SU-DHL-6 (cell line): ENCODE results near the gene CHIT1.

ENCODE experiments used
- H2AFZ ChIP-seq: fragments of 200-600 bp; sonication (generic); 2 replicates; pipeline ENCODE4 v1.6.1; 2014; ENCODE audit warnings: low read depth, mild to moderate bottlenecking, moderate library complexity, mixed read lengths, antibody characterized with exemption, low read length; ENCODE audit not compliant: severe bottlenecking
- H3F3A ChIP-seq: fragments of 200-600 bp; shearing (Covaris generic); 2 replicates; pipeline ENCODE4 v1.6.0; 2016; ENCODE audit warnings: antibody characterized with exemption, mild to moderate bottlenecking; ENCODE audit not compliant: insufficient read depth
- H3K27ac ChIP-seq: fragments of 200-600 bp; sonication (generic); 2 replicates; pipeline ENCODE4 v1.5.1; 2016; ENCODE audit warnings: low read depth, mild to moderate bottlenecking, low read length, moderate library complexity, mixed read lengths
- H3K27me3 ChIP-seq: fragments of 200-600 bp; sonication (generic), shearing (Covaris generic); 2 replicates; pipeline ENCODE4 v1.6.0; 2014; ENCODE audit warnings: mild to moderate bottlenecking, low read length
- H3K36me3 ChIP-seq: fragments of 200-600 bp; sonication (generic); 2 replicates; pipeline ENCODE4 v1.6.1; 2014; ENCODE audit warnings: mild to moderate bottlenecking, low read length, mixed read lengths
- H3K4me2 ChIP-seq: fragments of 300-600, 200-600 bp; shearing (Covaris generic), sonication (generic); 2 replicates; pipeline ENCODE4 v1.6.0; 2014; ENCODE audit warnings: low read length, low read depth, mild to moderate bottlenecking; ENCODE audit not compliant: poor library complexity, severe bottlenecking
- H3K4me3 ChIP-seq: fragments of 200-600 bp; sonication (generic); 2 replicates; pipeline ENCODE4 v1.5.1; 2014; ENCODE audit warnings: antibody characterized with exemption, low read length, mild to moderate bottlenecking, mixed read lengths; ENCODE audit not compliant: insufficient read depth, poor library complexity, severe bottlenecking
- H3K79me2 ChIP-seq: fragments of 200-600 bp; sonication (generic); 2 replicates; pipeline ENCODE4 v1.6.1; 2014; ENCODE audit warnings: mild to moderate bottlenecking, low read length, moderate library complexity; ENCODE audit not compliant: insufficient read depth
- H3K9ac ChIP-seq: fragments of 200-600 bp; sonication (generic); 2 replicates; pipeline ENCODE4 v1.7.0; 2014; ENCODE audit warnings: mild to moderate bottlenecking, low read length
- H3K9me2 ChIP-seq: fragments of 200-600 bp; sonication (generic); replicated peaks from 2 replicates; pipeline ENCODE4 v1.6.1; 2014; ENCODE audit warnings: low read length; ENCODE audit not compliant: insufficient read depth
- H3K9me3 ChIP-seq: fragments of 200-600 bp; sonication (generic); 2 replicates; pipeline ENCODE4 v1.6.1; 2014; ENCODE audit warnings: low read length, mixed read lengths; ENCODE audit not compliant: insufficient read depth
- H4K20me1 ChIP-seq: fragments of 200-600 bp; sonication (generic); 2 replicates; pipeline ENCODE4 v1.6.1; 2014; ENCODE audit warnings: low read depth, mild to moderate bottlenecking, antibody characterized with exemption, low read length, moderate library complexity, mixed read lengths
- CTCF ChIP-seq: fragments of 200-600 bp; sonication (generic); IDR thresholded peaks from one replicate; pipeline ENCODE4 v1.5.1; 2017; ENCODE audit warnings: antibody characterized with exemption, mild to moderate bottlenecking, low read length, moderate library complexity; ENCODE audit not compliant: insufficient read depth, poor library complexity, severe bottlenecking
- EZH2phosphoT487 ChIP-seq: fragments of 200-600 bp; sonication (generic), shearing (Covaris generic); conservative IDR thresholded peaks from 2 replicates; pipeline ENCODE4 v1.6.1; 2018; ENCODE audit warnings: mild to moderate bottlenecking, antibody characterized with exemption, low read length, moderate library complexity, mixed read lengths

CHIT1 gene

GRCh38 chr1:203270448-203270847 is 41.0 kb upstream of the CHIT1 start:
- H3K36me3 ChIP-seq: no peaks in the 10 kb centered on the region
- H4K20me1 ChIP-seq: no peaks in the 10 kb centered on the region
- peak overlapping the region; percentile 96; the same call in 1 of the 2 replicates for H3K9ac ChIP-seq
- peak overlapping the region; percentile 90 for H3K4me2 ChIP-seq
- no peak overlapping the region for H2AFZ ChIP-seq
- H3F3A ChIP-seq: peaks cover 32% of the 10 kb centered on the region
- peak overlapping the region; percentile 98 for H3K27ac ChIP-seq
- H3K9me2 ChIP-seq: no peaks in the 10 kb centered on the region
- no peak overlapping the region for H3K4me3 ChIP-seq
- no peak for TF ChIP-seq CTCF
- no peak for TF ChIP-seq EZH2phosphoT487
- no peaks in the 10 kb centered on the region for H3K27me3 ChIP-seq
- no peaks in the 10 kb centered on the region for H3K9me3 ChIP-seq
- H3K79me2 ChIP-seq: peaks cover 13% of the 10 kb centered on the region; the same call in 1 of the 2 replicates

DNA sequence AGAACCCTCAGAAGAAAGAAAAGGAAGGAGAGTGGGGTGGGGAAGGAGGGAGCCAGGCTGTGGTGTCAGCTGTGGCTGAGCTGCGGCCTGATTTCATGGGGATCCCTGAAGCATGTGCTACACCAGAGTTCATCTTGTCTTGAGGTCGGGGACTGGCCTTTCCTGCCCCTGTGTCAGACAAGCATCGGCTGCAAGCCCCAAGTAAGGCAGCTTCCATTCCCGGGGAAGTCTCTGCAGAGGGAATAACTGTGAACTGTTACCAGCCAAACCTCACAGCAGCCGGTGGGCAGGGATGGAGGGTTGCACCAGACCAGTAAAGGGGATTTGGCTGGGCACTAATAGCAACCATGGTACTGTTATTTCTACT is 40.2 kb upstream of the CHIT1 start:
- Histone ChIP-seq H3K4me3 (no peak overlapping the region), H3K79me2 (peaks cover 12% of the 10 kb centered on the region; the same call in 1 of the 2 replicates), H3K9ac (no peak overlapping the region), H3K27ac (peak overlapping the region; percentile 98; the same call in 1 of the 2 replicates), H3K4me2 (no peak overlapping the region), H2AFZ (no peak overlapping the region), H3K9me2 (no peaks in the 10 kb centered on the region), H3F3A (peaks cover 24% of the 10 kb centered on the region), H3K9me3 (no peaks in the 10 kb centered on the region), H3K36me3 (no peaks in the 10 kb centered on the region), H4K20me1 (no peaks in the 10 kb centered on the region), H3K27me3 (no peaks in the 10 kb centered on the region)
- no peak for TF ChIP-seq EZH2phosphoT487
- no peak for TF ChIP-seq CTCF

DNA sequence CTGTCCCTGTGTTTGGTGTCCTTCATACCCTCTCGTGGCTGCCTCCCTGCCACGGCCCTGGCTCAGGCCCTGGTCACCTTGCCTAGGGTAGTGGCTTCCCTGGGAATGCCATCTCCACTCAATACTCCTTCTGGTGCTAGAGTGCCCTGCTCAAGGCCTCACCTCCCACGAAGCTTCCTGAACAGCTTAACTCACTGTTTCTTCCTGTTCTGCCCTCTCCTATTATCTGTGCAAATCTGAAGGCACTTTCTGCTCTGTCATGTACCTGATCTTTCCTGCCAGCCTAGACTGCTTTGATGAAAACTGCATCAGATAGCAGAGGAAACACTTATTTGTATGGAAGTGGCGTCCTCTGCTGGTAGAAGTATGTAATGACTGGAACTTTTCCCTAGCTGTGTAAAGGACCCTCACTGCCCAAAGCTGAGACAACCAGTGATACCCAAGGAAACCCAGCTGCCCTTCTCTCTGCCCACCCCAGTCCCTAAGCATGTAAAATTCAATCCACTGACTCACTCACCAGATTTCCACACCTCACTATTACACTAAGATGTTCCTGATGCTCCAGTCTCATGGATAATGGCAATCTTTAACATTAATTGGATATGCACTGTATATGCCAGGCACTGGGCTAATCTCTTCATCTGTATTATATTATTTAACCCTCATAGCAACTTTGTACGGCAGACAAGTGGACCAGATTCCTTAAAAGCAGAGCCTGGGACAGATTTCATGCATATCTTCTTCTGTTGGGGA is 39.6 kb upstream of the CHIT1 start:
- no peaks in the 10 kb centered on the region for H4K20me1 ChIP-seq
- peak overlapping the region; percentile 24; the same call in 1 of the 2 replicates for H3K9ac ChIP-seq
- H3K79me2 ChIP-seq: peaks cover 10% of the 10 kb centered on the region; the same call in 1 of the 2 replicates
- peak overlapping the region; percentile 98 for H3K27ac ChIP-seq
- H3K9me2 ChIP-seq: no peaks in the 10 kb centered on the region
- H3K4me2 ChIP-seq: peak overlapping the region; percentile 31
- no peak overlapping the region for H3K4me3 ChIP-seq
- peaks cover 19% of the 10 kb centered on the region for H3F3A ChIP-seq
- H3K36me3 ChIP-seq: no peaks in the 10 kb centered on the region
- no peaks in the 10 kb centered on the region for H3K9me3 ChIP-seq
- no peak overlapping the region for H2AFZ ChIP-seq
- H3K27me3 ChIP-seq: no peaks in the 10 kb centered on the region
- TF ChIP-seq EZH2phosphoT487 (no peak), CTCF (peak; percentile 93)
